Smooth muscle cell (in vitro differentiated cells): ENCODE measurements around the gene FRS2. TPM values are rescaled to one million over a fixed set of nuclear protein-coding genes. Genes with fewer than 3 reads are reported as not detected.

ENCODE experiments used
- DNase-seq: peaks from one replicate; lab custom pipeline; 2025; ENCODE audit not compliant: unreplicated experiment; lab: John Stamatoyannopoulos, UW
- H2AFZ ChIP-seq: fragments of 200-600 bp; sonication (generic); 2 replicates; pipeline ENCODE4 v1.6.0; 2016; ENCODE audit warnings: antibody characterized with exemption, low read depth, mild to moderate bottlenecking
- H3F3A ChIP-seq: fragments of 200-600 bp; sonication (generic); 2 replicates; pipeline ENCODE4 v1.6.0; 2017; ENCODE audit warnings: antibody characterized with exemption, low read depth
- H3K27ac ChIP-seq: fragments of 200-600 bp; sonication (generic); 2 replicates; pipeline ENCODE4 v1.5.1; 2016; ENCODE audit warnings: low read depth, mild to moderate bottlenecking
- H3K27me3 ChIP-seq: fragments of 200-600 bp; sonication (generic); 2 replicates; pipeline ENCODE4 v1.6.1; 2016; ENCODE audit warnings: low read depth, mild to moderate bottlenecking
- H3K36me3 ChIP-seq: fragments of 200-600 bp; sonication (generic); 2 replicates; pipeline ENCODE4 v1.5.1; 2016; ENCODE audit warnings: low read depth
- H3K4me1 ChIP-seq: fragments of 200-600 bp; sonication (generic); 2 replicates; pipeline ENCODE4 v1.5.1; 2016; ENCODE audit warnings: low read depth
- H3K4me2 ChIP-seq: fragments of 200-600 bp; sonication (generic); 2 replicates; pipeline ENCODE4 v1.6.0; 2016; ENCODE audit warnings: mild to moderate bottlenecking
- H3K4me3 ChIP-seq: fragments of 200-600 bp; sonication (generic); 2 replicates; pipeline ENCODE4 v1.5.1; 2016; ENCODE audit warnings: mild to moderate bottlenecking
- H3K79me2 ChIP-seq: fragments of 200-600 bp; sonication (generic); 2 replicates; pipeline ENCODE4 v1.6.0; 2016; ENCODE audit warnings: low read depth, mild to moderate bottlenecking
- H3K9ac ChIP-seq: fragments of 200-600 bp; sonication (generic); 2 replicates; pipeline ENCODE4 v1.6.0; 2016; ENCODE audit warnings: low read depth
- H3K9me3 ChIP-seq: fragments of 200-600 bp; sonication (generic); replicated peaks from 2 replicates; pipeline ENCODE4 v1.5.1; 2016; ENCODE audit warnings: low read depth
- H4K20me1 ChIP-seq: fragments of 200-600 bp; sonication (generic); 2 replicates; pipeline ENCODE4 v1.6.0; 2016; ENCODE audit warnings: low read depth
- WGBS: methylation state at CpG from one replicate; pipeline ENCODE4 v1.1.7; 2016; ENCODE audit warnings: low lambda C conversion rate; 5-methylcytosine and 5-hydroxymethylcytosine counted together
- polyA plus RNA-seq: library from polyadenylated mRNA; unstranded; fragments of >200 nt; fragmentation: Nextera tagmentation; extraction: Ambion mirVana; gene quantifications from 2 replicates; pipeline ENCODE4 v1.2.1, GENCODE V29; 2016
- total RNA-seq: library from RNA; depleted of rRNA; stranded (reverse); fragments of >200 nt; gene quantifications from 2 replicates; pipeline ENCODE4 v1.2.3, GENCODE V29; 2014
- TF ChIP-seq, protein P1 (sequence below): fragments of 200-600 bp; sonication (generic); IDR thresholded peaks from 2 replicates; pipeline ENCODE4 v1.5.1; 2017; ENCODE audit warnings: borderline replicate concordance, mild to moderate bottlenecking, antibody characterized with exemption; ENCODE audit not compliant: insufficient read depth, poor library complexity, severe bottlenecking

Gene FRS2
- total and polyA plus RNA-seq, 2 experiments from 2014 or later = 23.8 to 90.2 TPM

DNA sequence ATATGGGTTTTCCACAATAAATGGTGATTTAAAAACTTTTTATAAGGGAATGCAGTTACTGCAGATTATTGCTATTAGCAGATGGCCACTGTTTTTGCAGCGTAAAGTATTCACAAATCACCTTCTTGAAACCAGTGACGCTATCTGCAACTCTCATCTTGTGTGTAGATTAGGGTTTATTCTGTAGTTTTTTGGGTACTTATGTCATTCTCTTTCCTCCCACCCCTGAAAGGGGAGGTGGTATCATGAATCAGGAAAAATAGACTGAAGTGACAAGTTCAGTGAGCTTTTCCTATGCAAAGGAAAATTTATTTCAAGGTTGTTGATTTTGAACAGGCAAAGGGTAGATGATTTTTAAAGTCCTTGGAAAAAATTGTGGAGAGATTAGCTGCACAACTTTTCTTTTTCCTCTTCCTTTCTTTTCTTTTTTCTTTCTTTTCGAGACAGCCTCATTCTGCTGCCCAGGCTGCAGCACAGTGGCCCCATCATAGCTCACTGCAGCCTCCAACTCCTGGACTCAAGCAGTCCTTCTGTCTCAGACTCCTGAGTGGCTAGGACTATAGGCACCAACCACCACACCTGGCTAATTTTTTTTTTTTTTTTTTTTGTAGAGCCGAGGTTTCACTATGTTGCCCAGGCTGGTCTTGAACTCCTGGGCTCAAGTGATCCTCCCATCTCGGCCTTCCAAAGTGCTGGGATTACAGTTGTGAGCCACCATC, 1.6 kb downstream of the FRS2 start:
- WGBS = 48% methylated on average over 5 of the region's 5 CpGs

DNA sequence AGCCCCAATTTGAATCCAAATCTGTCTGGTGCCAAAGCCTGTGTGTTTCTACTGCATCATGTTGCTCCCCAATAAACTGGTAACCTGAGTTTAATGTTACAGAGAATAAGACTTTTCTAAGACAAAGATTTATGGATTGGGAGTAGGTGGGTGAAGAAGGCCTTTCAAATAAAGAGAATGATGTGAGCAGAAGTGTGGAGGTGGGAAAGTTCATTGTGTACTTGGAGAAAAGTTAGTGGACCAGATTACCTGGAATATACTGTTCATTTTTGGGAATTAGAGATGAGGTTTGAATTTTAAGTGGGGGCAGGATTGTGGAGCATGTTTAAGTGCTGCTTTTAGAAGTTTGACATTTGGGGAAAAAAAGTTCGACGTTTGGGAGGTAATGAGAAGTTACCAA, 3.1 kb downstream of the FRS2 start:
- H3K4me2 ChIP-seq = peak overlapping the region; percentile 94
- TF ChIP-seq, protein P1, sequence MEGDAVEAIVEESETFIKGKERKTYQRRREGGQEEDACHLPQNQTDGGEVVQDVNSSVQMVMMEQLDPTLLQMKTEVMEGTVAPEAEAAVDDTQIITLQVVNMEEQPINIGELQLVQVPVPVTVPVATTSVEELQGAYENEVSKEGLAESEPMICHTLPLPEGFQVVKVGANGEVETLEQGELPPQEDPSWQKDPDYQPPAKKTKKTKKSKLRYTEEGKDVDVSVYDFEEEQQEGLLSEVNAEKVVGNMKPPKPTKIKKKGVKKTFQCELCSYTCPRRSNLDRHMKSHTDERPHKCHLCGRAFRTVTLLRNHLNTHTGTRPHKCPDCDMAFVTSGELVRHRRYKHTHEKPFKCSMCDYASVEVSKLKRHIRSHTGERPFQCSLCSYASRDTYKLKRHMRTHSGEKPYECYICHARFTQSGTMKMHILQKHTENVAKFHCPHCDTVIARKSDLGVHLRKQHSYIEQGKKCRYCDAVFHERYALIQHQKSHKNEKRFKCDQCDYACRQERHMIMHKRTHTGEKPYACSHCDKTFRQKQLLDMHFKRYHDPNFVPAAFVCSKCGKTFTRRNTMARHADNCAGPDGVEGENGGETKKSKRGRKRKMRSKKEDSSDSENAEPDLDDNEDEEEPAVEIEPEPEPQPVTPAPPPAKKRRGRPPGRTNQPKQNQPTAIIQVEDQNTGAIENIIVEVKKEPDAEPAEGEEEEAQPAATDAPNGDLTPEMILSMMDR = no peak
- no peaks in the 10 kb centered on the region for H3K36me3 ChIP-seq
- peaks cover 9% of the 10 kb centered on the region for H3F3A ChIP-seq
- no peaks in the 10 kb centered on the region for H3K9me3 ChIP-seq
- no peaks in the 10 kb centered on the region for H3K27me3 ChIP-seq
- peak overlapping the region; percentile 98 for H3K27ac ChIP-seq
- peaks cover 87% of the 10 kb centered on the region for H3K79me2 ChIP-seq
- H3K4me3 ChIP-seq = peak overlapping the region; percentile 76
- H2AFZ ChIP-seq = no peak overlapping the region
- WGBS = 86% methylated on average over 2 of the region's 2 CpGs
- peaks cover 65% of the 10 kb centered on the region for H3K4me1 ChIP-seq
- no peak for DNase-seq
- H3K9ac ChIP-seq = peak overlapping the region; percentile 3
- H4K20me1 ChIP-seq = peaks cover 73% of the 10 kb centered on the region

More for the DNA sequence above, 1.6 kb downstream of the FRS2 start:
- Histone ChIP-seq H3F3A (peaks cover 9% of the 10 kb centered on the region), H3K9me3 (no peaks in the 10 kb centered on the region), H3K4me1 (peaks cover 78% of the 10 kb centered on the region), H3K36me3 (no peaks in the 10 kb centered on the region), H3K4me3 (peak overlapping the region; percentile 76), H4K20me1 (peaks cover 60% of the 10 kb centered on the region), H3K79me2 (peaks cover 72% of the 10 kb centered on the region), H3K9ac (peak overlapping the region; percentile 98), H3K27me3 (no peaks in the 10 kb centered on the region), H3K4me2 (peak overlapping the region; percentile 94), H2AFZ (no peak overlapping the region), H3K27ac (peak overlapping the region; percentile 98)
- no peak for DNase-seq
- TF ChIP-seq, protein P1 = no peak

DNA sequence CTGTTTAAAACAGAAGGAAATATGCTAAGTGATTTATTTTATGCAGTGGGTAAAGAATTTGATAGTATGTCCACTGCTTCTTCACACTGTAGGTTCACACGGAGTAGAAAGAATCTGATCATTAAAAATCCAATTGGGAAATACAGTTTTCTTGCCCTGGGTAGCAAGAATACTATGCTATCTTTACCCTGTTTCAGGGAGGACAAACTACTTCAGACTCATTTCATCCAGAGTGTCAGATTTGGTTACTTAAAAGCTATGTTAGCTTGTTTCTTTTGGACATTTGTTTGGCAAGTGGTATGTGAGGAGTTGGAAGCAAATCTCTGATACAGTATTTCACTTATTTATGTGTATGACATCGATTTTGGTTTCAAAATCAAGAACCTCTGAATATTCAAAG, 4.3 kb downstream of the FRS2 start:
- Histone ChIP-seq H3K9ac (peak overlapping the region; percentile 17), H3K9me3 (no peaks in the 10 kb centered on the region), H3F3A (peaks cover 10% of the 10 kb centered on the region), H3K4me1 (peaks cover 62% of the 10 kb centered on the region), H3K27me3 (no peaks in the 10 kb centered on the region), H3K79me2 (peaks cover 98% of the 10 kb centered on the region), H4K20me1 (peaks cover 85% of the 10 kb centered on the region), H3K27ac (peak overlapping the region; percentile 98), H2AFZ (no peak overlapping the region), H3K36me3 (no peaks in the 10 kb centered on the region), H3K4me3 (no peak overlapping the region), H3K4me2 (peak overlapping the region; percentile 94)
- no peak for DNase-seq
- WGBS = 82% methylated on average over 2 of the region's 2 CpGs
- TF ChIP-seq, protein P1 = no peak
